Activated CD8-positive, alpha-beta memory T cell treated with anti-CD3 and anti-CD28 coated beads for 36 hours (primary cell): ENCODE data around the gene DQX1. TPM values are rescaled to one million over a fixed set of nuclear protein-coding genes. Genes with fewer than 3 reads are reported as not detected.

Experiments
- total RNA-seq, 2 experiments: library from RNA; stranded (reverse); gene quantifications; one replicate each; pipeline ENCODE4 v1.2.3, GENCODE V29; 2021

The DQX1 gene
- total RNA-seq, 2 experiments from 2014 or later = 0.75 to 0.91 TPM

Other genes with a start within 250 kb of the DQX1 start
- gene SLC4A5, start 182.8 kb downstream of the DQX1 start, total RNA-seq = 1 to 10 TPM; 1.2 to 1.6 TPM
- gene DCTN1, start 145.9 kb downstream of the DQX1 start, total RNA-seq = 100 to 1,000 TPM in 1 of 2 experiments, 10 to 100 TPM in 1; 92.9 to 102 TPM
- gene C2orf81, start 104.6 kb downstream of the DQX1 start, total RNA-seq = 1 to 10 TPM; 3.1 to 3.8 TPM
- 100 to 1,000 TPM; 101 to 102 TPM for gene WDR54, start 104.5 kb downstream of the DQX1 start, total RNA-seq
- 1 to 10 TPM; 1.2 to 1.6 TPM for gene RTKN, start 84.3 kb downstream of the DQX1 start, total RNA-seq
- 10 to 100 TPM; 40.4 to 41.1 TPM for gene INO80B, start 71.1 kb downstream of the DQX1 start, total RNA-seq
- gene WBP1, start 67.8 kb downstream of the DQX1 start, total RNA-seq = 10 to 100 TPM; 24.9 to 28.7 TPM
- 10 to 100 TPM; 82.6 to 83.9 TPM for gene MOGS, start 60.8 kb downstream of the DQX1 start, total RNA-seq
- 100 to 1,000 TPM; 116 to 120 TPM for gene MRPL53, start 53.6 kb downstream of the DQX1 start, total RNA-seq
- gene CCDC142, start 43.2 kb downstream of the DQX1 start, total RNA-seq = 10 to 100 TPM; 18.9 to 20.2 TPM
- 10 to 100 TPM; 22.9 to 23.5 TPM for gene TTC31, start 43.1 kb downstream of the DQX1 start, total RNA-seq
- gene LBX2, start 26.6 kb downstream of the DQX1 start, total RNA-seq = under 1 TPM; 0.36 to 0.51 TPM
- 10 to 100 TPM; 23.8 to 26.1 TPM for gene PCGF1, start 18.5 kb downstream of the DQX1 start, total RNA-seq
- gene TLX2, start 11.8 kb downstream of the DQX1 start, total RNA-seq = under 1 TPM; 0.25 TPM
- 100 to 1,000 TPM; 200 to 208 TPM for gene AUP1, start 3.5 kb upstream of the DQX1 start, total RNA-seq
- 10 to 100 TPM; 77.0 to 79.0 TPM for gene HTRA2, start 3.7 kb upstream of the DQX1 start, total RNA-seq
- gene LOXL3, start 27.7 kb upstream of the DQX1 start, total RNA-seq = 1 to 10 TPM; 1.4 to 1.6 TPM
- 10 to 100 TPM; 22.5 to 22.7 TPM for gene DOK1, start 28.5 kb upstream of the DQX1 start, total RNA-seq
- gene M1AP, start 122.1 kb upstream of the DQX1 start, total RNA-seq = not detected
- gene SEMA4F, start 128.0 kb upstream of the DQX1 start, total RNA-seq = 1 to 10 TPM; 5.2 to 5.9 TPM